Testis (tissue), 3 donors: ENCODE results near the gene AS3MT. TPM values are rescaled to one million over a fixed set of nuclear protein-coding genes. Genes with fewer than 3 reads are reported as not detected.

ENCODE experiments used
- DNase-seq: peaks from one replicate; pipeline ENCODE4 v3.0.0-alpha.2; 2019
- H3K27ac ChIP-seq, 2 donors: fragments of 200-600 bp; sonication (generic); one replicate each; pipeline ENCODE4 v1.5.1; 2019
- H3K27me3 ChIP-seq: fragments of 200-600 bp; sonication (generic); one replicate; pipeline ENCODE4 v1.5.1; 2019
- H3K36me3 ChIP-seq: fragments of 200-600 bp; sonication (generic); one replicate; pipeline ENCODE4 v1.5.1; 2017; ENCODE audit warnings: low read depth; ENCODE audit errors: missing control alignments
- H3K4me1 ChIP-seq: fragments of 200-600 bp; sonication (generic); one replicate; pipeline ENCODE4 v1.5.1; 2019
- H3K4me3 ChIP-seq, 2 donors: fragments of 200-600 bp; sonication (generic); one replicate each; pipeline ENCODE4 v1.5.1; 2017 to 2019
- H3K9me3 ChIP-seq: fragments of 200-600 bp; sonication (generic); one replicate; pipeline ENCODE4 v1.5.1; 2017
- POLR2A ChIP-seq: fragments of 450-650 bp; IDR thresholded peaks from one replicate; pipeline ENCODE4 v1.6.1; 2017; ENCODE audit warnings: antibody characterized with exemption, mild to moderate bottlenecking, moderate library complexity
- WGBS, 2 donors: methylation state at CpG; one replicate each; pipeline ENCODE4 v1.1.5; 2018; 5-methylcytosine and 5-hydroxymethylcytosine counted together
- intact Hi-C: fragments of 100-400 bp; cut with DNase I; formaldehyde crosslinking; loops from one replicate; pipeline ENCODE4 v1.15.1; 2023; ENCODE audit warnings: low total_unique reads
- polyA plus RNA-seq: library from polyadenylated mRNA; stranded (reverse); fragments of 350-450 nt; fragmentation: Illumina TruSeq; extraction: RNeasy Lipid Tissue Mini Kit (QIAGEN cat#74804); gene quantifications from one replicate; pipeline ENCODE4 v1.2.3, GENCODE V29; 2014; ENCODE audit warnings: low read depth, low replicate concordance; ENCODE audit not compliant: insufficient read depth
- total RNA-seq, 2 donors: library from RNA; depleted of rRNA; stranded (reverse); fragments of >200 nt; gene quantifications; one replicate each; pipeline ENCODE4 v1.2.3, GENCODE V29; 2016
- TF ChIP-seq, protein P1 (sequence below), 3 experiments: fragments of 450-650 bp in 2 of 3; fragments of 200-600 bp in 1 of 3; sonication (generic) in 1 of 3; IDR thresholded peaks; one replicate each; pipeline ENCODE4 v1.5.1; 2016 to 2019; ENCODE audit warnings: antibody characterized with exemption in 3 of 3, mild to moderate bottlenecking in 2 of 3, moderate library complexity in 1 of 3

Gene AS3MT
- total and polyA plus RNA-seq, 3 donors from 2014 or later: 15.0 to 19.2 (median 18.3) TPM

GRCh38 chr10:102888048-102888447, 18.8 kb downstream of the AS3MT start:
- no peaks in the 10 kb centered on the region for H3K4me1 ChIP-seq
- no peak for TF ChIP-seq POLR2A
- TF ChIP-seq, protein P1, sequence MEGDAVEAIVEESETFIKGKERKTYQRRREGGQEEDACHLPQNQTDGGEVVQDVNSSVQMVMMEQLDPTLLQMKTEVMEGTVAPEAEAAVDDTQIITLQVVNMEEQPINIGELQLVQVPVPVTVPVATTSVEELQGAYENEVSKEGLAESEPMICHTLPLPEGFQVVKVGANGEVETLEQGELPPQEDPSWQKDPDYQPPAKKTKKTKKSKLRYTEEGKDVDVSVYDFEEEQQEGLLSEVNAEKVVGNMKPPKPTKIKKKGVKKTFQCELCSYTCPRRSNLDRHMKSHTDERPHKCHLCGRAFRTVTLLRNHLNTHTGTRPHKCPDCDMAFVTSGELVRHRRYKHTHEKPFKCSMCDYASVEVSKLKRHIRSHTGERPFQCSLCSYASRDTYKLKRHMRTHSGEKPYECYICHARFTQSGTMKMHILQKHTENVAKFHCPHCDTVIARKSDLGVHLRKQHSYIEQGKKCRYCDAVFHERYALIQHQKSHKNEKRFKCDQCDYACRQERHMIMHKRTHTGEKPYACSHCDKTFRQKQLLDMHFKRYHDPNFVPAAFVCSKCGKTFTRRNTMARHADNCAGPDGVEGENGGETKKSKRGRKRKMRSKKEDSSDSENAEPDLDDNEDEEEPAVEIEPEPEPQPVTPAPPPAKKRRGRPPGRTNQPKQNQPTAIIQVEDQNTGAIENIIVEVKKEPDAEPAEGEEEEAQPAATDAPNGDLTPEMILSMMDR (IDR thresholded peaks at IDR 0.05): no peak
- no peaks in the 10 kb centered on the region for H3K36me3 ChIP-seq
- no peak overlapping the region for H3K4me3 ChIP-seq
- DNase-seq: no peak
- 81 to 85% methylated on average over 1 of the region's 1 CpG for WGBS, 2 donors
- no peaks in the 10 kb centered on the region for H3K9me3 ChIP-seq
- intact Hi-C loops: no loop called here
- no peaks in the 10 kb centered on the region for H3K27me3 ChIP-seq
- no peak overlapping the region for H3K27ac ChIP-seq

- no peaks in the 10 kb centered on the region for H3K27me3 ChIP-seq
- H3K27ac ChIP-seq: no peak overlapping the region
- TF ChIP-seq, protein P1 (IDR thresholded peaks at IDR 0.05): no peak
- TF ChIP-seq POLR2A: no peak
- no peak overlapping the region for H3K4me3 ChIP-seq
- no peaks in the 10 kb centered on the region for H3K36me3 ChIP-seq
- 86 to 93% methylated on average over 4 of the region's 4 CpGs for WGBS, 2 donors
- H3K4me1 ChIP-seq: no peaks in the 10 kb centered on the region
- intact Hi-C loops: no loop called here
- no peak for DNase-seq
- H3K9me3 ChIP-seq: no peaks in the 10 kb centered on the region
Observed at GRCh38 chr10:102894466-102895213, 25.4 kb downstream of the AS3MT start.

GRCh38 chr10:102900006-102900405, 30.7 kb downstream of the AS3MT start:
- Histone ChIP-seq H3K36me3 (no peaks in the 10 kb centered on the region), H3K4me3 (no peak overlapping the region), H3K27me3 (no peaks in the 10 kb centered on the region), H3K9me3 (no peaks in the 10 kb centered on the region), H3K27ac (no peak overlapping the region), H3K4me1 (no peaks in the 10 kb centered on the region)
- no peak for TF ChIP-seq POLR2A
- TF ChIP-seq, protein P1 (IDR thresholded peaks at IDR 0.05): no peak
- intact Hi-C loops: loop anchor here (10.0 kb wide), 1 partner anchor 65 kb away; the partner anchor contains the start of gene CYP17A1
- no peak for DNase-seq
- WGBS, 2 donors: 72 to 76% methylated on average over 3 of the region's 3 CpGs

GRCh38 chr10:102904346-102904745, 35.1 kb downstream of the AS3MT start:
- no peak for DNase-seq
- no peak for TF ChIP-seq POLR2A
- TF ChIP-seq, protein P1 (IDR thresholded peaks at IDR 0.05): no peak
- no peaks in the 10 kb centered on the region for H3K27me3 ChIP-seq

GRCh38 chr10:102906507-102906906, 37.2 kb downstream of the AS3MT start:
- Histone ChIP-seq H3K4me3 (no peak overlapping the region), H3K4me1 (no peaks in the 10 kb centered on the region), H3K9me3 (no peaks in the 10 kb centered on the region), H3K27ac (no peak overlapping the region), H3K27me3 (no peaks in the 10 kb centered on the region), H3K36me3 (no peaks in the 10 kb centered on the region)
- no peak for DNase-seq
- intact Hi-C loops: loop anchor here (10.0 kb wide), 1 partner anchor 72 kb away; the partner anchor contains the start of gene CYP17A1
- no peak for TF ChIP-seq POLR2A
- TF ChIP-seq, protein P1 (IDR thresholded peaks at IDR 0.05): no peak
- 91 to 92% methylated on average over 4 of the region's 4 CpGs for WGBS, 2 donors

More at GRCh38 chr10:102904346-102904745, 35.1 kb downstream of the AS3MT start:
- intact Hi-C loops: loop anchor here (10.0 kb wide), 1 partner anchor 70 kb away; the partner anchor contains the start of gene CYP17A1
- Histone ChIP-seq H3K9me3 (no peaks in the 10 kb centered on the region), H3K4me3 (no peak overlapping the region), H3K36me3 (no peaks in the 10 kb centered on the region), H3K4me1 (no peaks in the 10 kb centered on the region), H3K27ac (no peak overlapping the region)
